ENCODE results near the gene DLGAP1.

The DLGAP1 gene

GRCh38 chr18:4144201-4144600, 310.9 kb downstream of the DLGAP1 start:
- no peak for TF ChIP-seq EZH2phosphoT487 (IDR thresholded peaks at IDR 0.05; ENCODE audit: low read depth)
- no peak for TF ChIP-seq CTCF (IDR thresholded peaks at IDR 0.05; ENCODE audit: low read depth, low read length)
- Histone ChIP-seq H3K9ac (ENCODE audit: low read length) (no peak overlapping the region), H3K79me2 (ENCODE audit: low read length) (no peaks in the 10 kb centered on the region), H3K27me3 (ENCODE audit: low read depth, low read length) (no peaks in the 10 kb centered on the region), H3K27ac (ENCODE audit: low read length) (no peak overlapping the region), H3K4me3 (ENCODE audit: low read length) (no peak overlapping the region), H3K9me3 (ENCODE audit: insufficient read depth, low read length) (no peaks in the 10 kb centered on the region), H3K4me1 (ENCODE audit: low read length) (no peaks in the 10 kb centered on the region), H3K4me2 (ENCODE audit: low read length) (no peak overlapping the region), H3K36me3 (replicated peaks; ENCODE audit: low read depth, low read length) (no peaks in the 10 kb centered on the region), H4K20me1 (ENCODE audit: insufficient read depth, low read length) (no peaks in the 10 kb centered on the region), H2AFZ (ENCODE audit: low read depth, low read length) (no peak overlapping the region)

- TF ChIP-seq CTCF (IDR thresholded peaks at IDR 0.05; ENCODE audit: low read depth, low read length) (no peak), EZH2phosphoT487 (IDR thresholded peaks at IDR 0.05; ENCODE audit: low read depth) (no peak)
- H3K4me2 ChIP-seq (ENCODE audit: low read length) = no peak overlapping the region
- no peaks in the 10 kb centered on the region for H3K79me2 ChIP-seq (ENCODE audit: low read length)
- H3K4me3 ChIP-seq (ENCODE audit: low read length) = no peak overlapping the region
- H3K9ac ChIP-seq (ENCODE audit: low read length) = no peak overlapping the region
- H3K36me3 ChIP-seq (replicated peaks; ENCODE audit: low read depth, low read length) = no peaks in the 10 kb centered on the region
- H3K4me1 ChIP-seq (ENCODE audit: low read length) = no peaks in the 10 kb centered on the region
- H3K9me3 ChIP-seq (ENCODE audit: insufficient read depth, low read length) = no peaks in the 10 kb centered on the region
- H2AFZ ChIP-seq (ENCODE audit: low read depth, low read length) = no peak overlapping the region
- no peaks in the 10 kb centered on the region for H3K27me3 ChIP-seq (ENCODE audit: low read depth, low read length)
- H3K27ac ChIP-seq (ENCODE audit: low read length) = no peak overlapping the region
- no peaks in the 10 kb centered on the region for H4K20me1 ChIP-seq (ENCODE audit: insufficient read depth, low read length)
These were observed 311.5 kb downstream of the DLGAP1 start for GRCh38 chr18:4143585-4143984.

DNA sequence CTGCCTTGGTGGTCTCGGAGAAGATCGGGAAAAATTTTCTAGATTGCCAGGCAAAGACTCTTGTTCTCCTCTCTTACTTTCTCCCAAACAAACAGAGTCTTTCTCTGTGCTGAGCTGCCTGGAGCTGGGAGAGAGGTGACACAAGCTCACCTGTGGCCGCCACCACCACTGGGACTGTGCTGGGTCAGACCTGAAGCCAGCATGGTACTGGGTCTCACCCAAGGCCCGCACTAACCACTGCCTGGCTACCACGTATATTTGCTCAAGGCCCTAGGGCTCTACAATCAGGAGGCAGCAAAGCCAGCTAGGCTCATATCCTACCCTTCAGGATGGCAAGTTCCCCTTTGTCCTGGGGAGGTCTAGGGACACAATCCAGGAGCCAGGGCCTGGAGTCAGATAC, 312.2 kb downstream of the DLGAP1 start:
- Histone ChIP-seq H2AFZ (ENCODE audit: low read depth, low read length) (no peak overlapping the region), H3K9me3 (ENCODE audit: insufficient read depth, low read length) (no peaks in the 10 kb centered on the region), H3K4me1 (ENCODE audit: low read length) (no peaks in the 10 kb centered on the region), H3K9ac (ENCODE audit: low read length) (no peak overlapping the region), H4K20me1 (ENCODE audit: insufficient read depth, low read length) (no peaks in the 10 kb centered on the region), H3K4me3 (ENCODE audit: low read length) (no peak overlapping the region), H3K79me2 (ENCODE audit: low read length) (no peaks in the 10 kb centered on the region), H3K27ac (ENCODE audit: low read length) (no peak overlapping the region), H3K27me3 (ENCODE audit: low read depth, low read length) (no peaks in the 10 kb centered on the region), H3K36me3 (replicated peaks; ENCODE audit: low read depth, low read length) (no peaks in the 10 kb centered on the region), H3K4me2 (ENCODE audit: low read length) (no peak overlapping the region)
- TF ChIP-seq EZH2phosphoT487 (IDR thresholded peaks at IDR 0.05; ENCODE audit: low read depth) (no peak), CTCF (IDR thresholded peaks at IDR 0.05; ENCODE audit: low read depth, low read length) (no peak)

- H3K79me2 ChIP-seq (ENCODE audit: low read length) = no peaks in the 10 kb centered on the region
- H4K20me1 ChIP-seq (ENCODE audit: insufficient read depth, low read length) = no peaks in the 10 kb centered on the region
- H3K9me3 ChIP-seq (ENCODE audit: insufficient read depth, low read length) = no peaks in the 10 kb centered on the region
- H3K9ac ChIP-seq (ENCODE audit: low read length) = no peak overlapping the region
- no peaks in the 10 kb centered on the region for H3K4me1 ChIP-seq (ENCODE audit: low read length)
- no peak overlapping the region for H3K4me3 ChIP-seq (ENCODE audit: low read length)
- H2AFZ ChIP-seq (ENCODE audit: low read depth, low read length) = no peak overlapping the region
- H3K4me2 ChIP-seq (ENCODE audit: low read length) = no peak overlapping the region
- TF ChIP-seq EZH2phosphoT487 (IDR thresholded peaks at IDR 0.05; ENCODE audit: low read depth) (no peak), CTCF (IDR thresholded peaks at IDR 0.05; ENCODE audit: low read depth, low read length) (no peak)
- H3K27me3 ChIP-seq (ENCODE audit: low read depth, low read length) = peaks cover 8% of the 10 kb centered on the region; the same call in 1 of the 2 replicates
- H3K27ac ChIP-seq (ENCODE audit: low read length) = no peak overlapping the region
- no peaks in the 10 kb centered on the region for H3K36me3 ChIP-seq (replicated peaks; ENCODE audit: low read depth, low read length)
These were observed 320.4 kb downstream of the DLGAP1 start for GRCh38 chr18:4134700-4135099.
